Ovary (tissue), 3 donors: ENCODE results near the gene RPL18.

Experiments
- EP300 ChIP-seq: sonication (generic); formaldehyde crosslinking; IDR thresholded peaks from one replicate; pipeline ENCODE4 v1.6.1; 2017; ENCODE audit warnings: antibody characterized with exemption
- POLR2A ChIP-seq: fragments of 450-650 bp; IDR thresholded peaks from one replicate; pipeline ENCODE4 v1.6.1; 2017; ENCODE audit warnings: antibody characterized with exemption, mild to moderate bottlenecking, moderate library complexity
- TF ChIP-seq, protein P1 (sequence below), 3 donors: fragments of 450-650 bp in 2 of 3; fragments of 200-600 bp in 1 of 3; IDR thresholded peaks; one replicate each; pipeline versions ENCODE4 v1.5.1 to v1.8.0; 2016 to 2022; ENCODE audit warnings: antibody characterized with exemption in 3 of 3, mild to moderate bottlenecking in 1 of 3
- donor health status: DM: no; HTN: no; CAD: no.

DNA sequence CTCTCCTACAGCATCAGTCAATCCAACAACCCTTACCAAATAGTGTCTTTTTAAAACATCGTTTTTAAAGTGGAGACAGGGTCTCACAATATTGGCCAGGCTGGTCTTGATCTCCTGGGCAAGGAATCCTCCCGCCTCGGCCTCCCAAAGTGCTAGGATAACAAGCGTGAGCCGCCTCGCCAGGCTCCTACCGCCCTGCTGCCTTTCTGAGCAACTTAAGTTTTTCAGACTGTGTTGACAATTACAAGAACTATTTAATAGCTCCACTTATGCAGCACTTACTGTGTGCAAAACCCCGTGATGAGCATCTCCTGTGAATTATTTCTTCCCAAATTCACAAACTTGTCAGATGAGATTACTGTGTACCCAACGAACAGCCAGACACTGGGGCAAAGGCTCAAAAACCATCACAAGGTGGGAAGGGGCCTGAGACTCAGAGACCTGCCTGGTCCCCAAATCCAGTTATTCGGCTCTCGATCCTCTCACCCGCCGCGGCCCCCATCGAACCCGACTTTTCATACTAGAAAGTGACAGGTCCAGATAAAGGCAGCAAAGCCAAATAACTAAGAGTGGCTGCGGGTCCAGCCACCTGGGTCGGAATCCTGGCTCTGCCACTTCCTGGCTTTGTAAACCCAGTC is 581 bp downstream of the RPL18 start:
- TF ChIP-seq, protein P1, sequence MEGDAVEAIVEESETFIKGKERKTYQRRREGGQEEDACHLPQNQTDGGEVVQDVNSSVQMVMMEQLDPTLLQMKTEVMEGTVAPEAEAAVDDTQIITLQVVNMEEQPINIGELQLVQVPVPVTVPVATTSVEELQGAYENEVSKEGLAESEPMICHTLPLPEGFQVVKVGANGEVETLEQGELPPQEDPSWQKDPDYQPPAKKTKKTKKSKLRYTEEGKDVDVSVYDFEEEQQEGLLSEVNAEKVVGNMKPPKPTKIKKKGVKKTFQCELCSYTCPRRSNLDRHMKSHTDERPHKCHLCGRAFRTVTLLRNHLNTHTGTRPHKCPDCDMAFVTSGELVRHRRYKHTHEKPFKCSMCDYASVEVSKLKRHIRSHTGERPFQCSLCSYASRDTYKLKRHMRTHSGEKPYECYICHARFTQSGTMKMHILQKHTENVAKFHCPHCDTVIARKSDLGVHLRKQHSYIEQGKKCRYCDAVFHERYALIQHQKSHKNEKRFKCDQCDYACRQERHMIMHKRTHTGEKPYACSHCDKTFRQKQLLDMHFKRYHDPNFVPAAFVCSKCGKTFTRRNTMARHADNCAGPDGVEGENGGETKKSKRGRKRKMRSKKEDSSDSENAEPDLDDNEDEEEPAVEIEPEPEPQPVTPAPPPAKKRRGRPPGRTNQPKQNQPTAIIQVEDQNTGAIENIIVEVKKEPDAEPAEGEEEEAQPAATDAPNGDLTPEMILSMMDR (IDR thresholded peaks at IDR 0.05), result no peak
- no peak for TF ChIP-seq POLR2A
- no peak for TF ChIP-seq EP300
